GM19455 (cell line): ENCODE data around the gene POMC.
"Not testable (repeated sequence)": the region's sequence is repeated elsewhere in the genome, so short reads cannot be mapped to it uniquely, and the experiment has no call there.

Experiments used
- ATAC-seq: cut with Tn5 transposase; IDR thresholded peaks from one replicate; pipeline ENCODE4 v1.9.1; 2021; ENCODE audit not compliant: unreplicated experiment

The POMC gene

DNA sequence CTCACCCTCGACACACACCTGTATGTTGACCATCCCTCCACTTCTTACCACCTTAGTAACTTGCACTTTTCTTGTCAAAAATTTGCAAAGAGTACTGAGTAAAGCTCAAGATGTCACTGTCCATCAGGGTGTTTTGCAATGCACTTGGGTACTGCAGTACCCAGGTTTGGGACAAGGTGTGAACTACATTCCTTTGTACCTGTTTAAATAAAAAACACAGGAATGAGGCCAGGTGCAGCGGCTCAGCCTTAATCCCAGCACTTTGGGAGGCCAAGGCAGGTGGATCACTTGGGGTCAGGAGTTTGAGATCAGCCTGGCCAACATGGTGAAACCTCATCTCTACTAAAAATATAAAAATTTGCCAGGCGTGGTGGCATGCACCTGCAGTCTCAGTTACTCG is 27.8 kb downstream of the POMC start:
- not testable (repeated sequence) for ATAC-seq

DNA sequence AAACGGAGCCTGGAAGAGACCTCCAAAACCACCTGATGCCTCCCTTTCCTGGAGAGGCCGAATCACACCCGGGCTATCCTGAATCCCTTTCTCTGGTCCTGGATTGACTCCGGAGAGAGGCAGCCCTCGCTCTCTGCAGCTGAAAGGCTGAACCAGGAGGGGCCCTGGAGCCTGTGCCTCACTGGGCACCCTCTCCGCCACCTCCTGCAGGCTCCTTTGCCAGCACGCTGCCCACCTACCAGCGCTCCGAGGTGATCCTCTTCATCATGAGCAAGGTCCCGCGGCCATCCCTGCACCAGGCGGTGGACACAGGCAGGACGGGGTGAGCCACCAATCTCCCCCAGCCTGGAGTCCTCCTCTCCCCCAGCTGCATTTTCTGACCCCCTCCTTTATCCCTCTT is 35.7 kb downstream of the POMC start:
- ATAC-seq, result no peak

DNA sequence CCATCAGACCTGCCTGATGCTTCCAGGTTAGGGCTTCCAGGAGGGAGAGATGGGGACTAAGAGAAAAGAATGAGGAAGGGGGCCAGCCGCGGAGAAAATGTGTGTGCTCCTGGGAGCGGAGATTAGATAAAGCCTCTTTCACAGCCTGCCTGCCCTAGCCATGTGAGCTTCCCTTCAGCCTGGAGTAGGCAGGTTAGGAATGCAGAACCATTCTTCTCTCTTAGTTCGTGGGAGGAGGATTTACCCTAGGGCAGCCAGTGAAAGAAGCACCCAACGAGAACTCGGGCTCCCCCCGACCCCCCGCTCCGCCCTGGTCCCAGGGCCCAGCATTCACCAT is 36.1 kb downstream of the POMC start:
- ATAC-seq, result no peak

DNA sequence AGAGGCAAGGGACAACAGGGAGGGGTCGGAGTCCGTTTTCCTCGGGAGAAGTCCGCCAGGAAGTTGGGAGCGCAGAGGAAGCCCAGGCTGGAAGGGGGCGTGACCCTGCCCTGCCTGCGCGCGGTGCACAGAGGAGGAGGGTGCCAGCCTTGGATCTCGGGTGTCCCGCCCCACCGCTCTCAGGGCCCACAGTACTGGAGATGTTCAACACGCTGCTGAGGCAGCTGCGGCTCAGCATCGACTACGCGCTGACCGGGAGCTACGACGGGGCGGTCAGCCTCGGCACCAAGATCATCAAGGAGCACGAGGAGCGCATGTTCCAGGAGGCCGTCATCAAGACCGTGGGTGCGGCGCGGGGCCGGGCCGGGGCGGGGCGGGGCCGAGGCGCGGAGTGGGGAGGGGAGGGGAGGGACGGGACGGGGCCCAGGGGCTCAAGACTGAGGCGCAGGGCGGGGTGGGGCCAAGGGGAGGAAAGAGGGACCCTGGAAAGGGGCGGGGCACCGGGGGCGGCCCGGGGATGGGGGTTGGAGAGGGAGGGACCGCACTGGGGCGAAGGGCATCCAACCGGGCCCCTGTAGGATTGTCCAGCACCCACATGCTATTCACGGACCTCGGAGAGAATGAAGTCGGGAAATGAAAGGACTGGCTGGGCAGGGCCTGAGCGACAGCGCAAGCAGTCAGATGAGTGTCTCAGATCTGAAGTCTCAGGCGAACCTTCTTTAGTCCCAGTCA is 36.6 kb downstream of the POMC start:
- no peak for ATAC-seq

DNA sequence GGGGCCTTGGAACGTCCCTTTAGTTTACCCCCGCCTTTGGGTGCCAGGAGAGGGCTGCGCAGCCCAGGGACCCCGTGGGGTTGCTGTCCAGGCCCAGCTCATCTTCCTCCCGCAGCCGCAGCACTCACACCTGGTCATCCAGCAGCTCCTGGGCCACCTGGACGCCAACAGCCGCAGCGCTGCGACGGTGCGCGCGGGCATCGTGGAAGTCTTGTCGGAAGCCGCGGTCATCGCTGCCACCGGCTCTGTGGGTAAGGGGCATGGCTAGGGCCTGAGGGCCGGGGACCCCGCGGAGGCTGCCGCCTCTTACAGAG is 37.2 kb downstream of the POMC start:
- ATAC-seq, result no peak

DNA sequence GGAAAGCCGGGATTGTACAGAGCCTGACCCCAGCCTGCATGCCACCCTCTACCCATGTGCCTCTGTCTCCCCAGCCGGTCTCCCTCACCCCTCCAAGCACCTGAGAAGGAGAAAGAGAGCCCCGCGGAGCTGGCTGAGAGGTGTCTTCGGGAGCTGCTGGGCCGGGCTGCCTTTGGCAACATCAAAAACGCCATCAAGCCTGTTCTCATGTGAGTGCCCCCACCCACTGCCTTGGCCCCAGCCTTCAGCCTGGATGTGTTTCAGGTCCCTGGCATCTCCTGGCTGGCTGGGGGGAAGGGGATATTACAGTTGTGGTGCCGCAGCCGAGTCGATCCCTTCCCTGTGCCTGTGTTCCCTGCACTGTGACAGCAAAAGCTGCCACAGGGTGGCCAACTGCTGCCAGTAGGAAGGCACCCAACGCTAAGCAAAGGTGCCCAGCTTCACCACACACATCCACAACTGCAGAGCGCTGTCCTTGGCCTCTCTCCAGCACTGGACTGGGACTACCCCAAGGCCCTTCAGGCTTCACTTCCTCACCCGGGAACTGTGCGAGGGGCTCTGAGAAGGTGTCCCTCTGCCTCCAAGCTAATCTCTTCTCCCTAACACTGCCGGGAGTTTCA is 38.4 kb downstream of the POMC start:
- no peak for ATAC-seq

DNA sequence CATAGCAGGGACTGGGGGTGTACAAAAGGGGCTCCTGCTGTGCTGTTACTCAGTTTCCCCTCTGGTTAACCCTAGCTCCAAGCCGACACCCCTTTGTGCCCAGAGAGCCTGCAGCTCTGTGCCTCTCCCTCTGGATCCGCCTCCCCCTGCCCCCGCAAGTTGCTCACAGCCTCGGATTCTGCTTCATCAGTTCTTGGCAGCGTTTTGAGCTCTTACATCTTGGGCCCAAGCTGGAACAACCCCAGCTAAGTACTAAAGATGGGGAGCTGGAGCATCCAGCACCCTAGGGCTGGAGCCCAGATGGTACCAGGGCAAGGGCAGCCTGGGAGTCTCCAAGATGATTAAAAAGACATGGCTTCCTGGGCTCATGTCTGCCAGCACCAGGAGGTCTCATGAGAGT is 40.7 kb downstream of the POMC start:
- no peak for ATAC-seq

DNA sequence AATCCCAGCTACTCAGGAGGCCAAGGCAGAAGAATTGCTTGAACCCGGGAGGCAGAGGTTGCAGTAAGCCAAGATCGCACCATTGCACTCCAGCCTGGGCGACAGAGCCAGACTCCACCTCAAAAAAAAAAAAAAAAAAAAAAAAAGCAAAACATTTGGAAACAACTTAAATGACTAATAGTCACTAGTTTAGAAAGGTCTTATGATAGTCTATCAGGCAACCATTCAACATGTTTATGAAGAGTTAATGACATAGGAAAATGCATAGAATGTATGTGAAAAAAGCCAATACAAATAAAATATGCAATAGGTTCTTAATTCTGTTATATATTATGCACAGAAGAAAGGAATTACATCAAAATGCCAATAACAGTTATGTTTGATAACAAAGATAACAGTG is 41.3 kb downstream of the POMC start:
- not testable (repeated sequence) for ATAC-seq

DNA sequence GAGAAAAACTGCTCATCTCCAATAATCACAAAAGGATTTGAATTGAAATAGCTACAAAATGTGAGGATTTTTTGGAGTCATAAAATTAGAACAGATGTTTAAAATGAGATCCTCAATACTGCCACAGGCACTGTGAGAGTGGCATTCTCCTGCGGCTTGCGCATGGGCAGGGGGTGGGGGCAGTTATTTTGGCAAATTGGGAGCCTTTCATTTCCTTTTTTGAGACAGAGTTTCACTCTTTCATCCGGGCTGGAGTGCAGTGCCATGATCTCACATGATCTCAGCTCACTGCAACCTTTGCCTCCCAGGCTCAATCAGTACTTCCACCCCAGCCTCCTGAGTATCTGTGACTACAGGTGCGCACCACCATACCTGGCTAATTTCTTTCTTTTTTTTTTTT is 42.4 kb downstream of the POMC start:
- no peak for ATAC-seq

DNA sequence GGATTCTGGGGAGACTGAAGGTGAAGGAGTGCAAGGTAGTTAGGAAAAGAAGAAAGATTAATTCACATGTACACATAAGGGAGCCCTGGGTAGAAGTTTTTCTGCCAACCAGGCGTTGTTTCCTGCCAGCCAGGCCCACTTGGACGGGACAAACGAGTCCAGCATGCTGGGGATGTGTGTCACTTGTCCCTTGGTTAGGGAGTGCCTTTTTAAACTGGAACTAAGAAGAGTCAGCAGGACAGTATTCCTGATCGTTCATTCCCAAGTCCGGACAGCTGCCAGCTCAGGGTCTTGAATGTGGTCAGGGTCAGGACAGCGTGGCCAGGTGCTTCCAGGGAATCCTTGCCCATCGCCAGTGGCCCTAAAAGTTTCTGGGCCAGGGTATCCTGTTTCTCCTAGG is 43.2 kb downstream of the POMC start:
- ATAC-seq, result no peak

DNA sequence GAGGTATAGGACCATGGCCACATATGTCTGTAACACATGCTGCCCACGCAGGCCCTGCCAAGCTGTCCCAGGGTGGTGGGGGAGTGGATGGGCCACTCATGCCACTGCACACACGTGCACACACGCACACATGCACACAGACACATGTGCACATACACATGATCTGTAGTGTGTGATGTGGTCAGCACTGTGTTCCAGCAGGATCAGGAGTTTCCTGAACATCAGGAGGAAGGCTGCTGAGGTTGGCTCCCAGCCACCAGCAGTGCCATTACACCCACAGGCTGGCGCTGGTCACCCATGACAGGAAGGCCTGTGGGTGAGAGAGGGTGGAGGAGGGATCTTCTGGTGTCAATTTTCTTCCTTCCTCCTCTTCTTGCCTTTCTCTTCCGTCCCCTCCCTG is 44.7 kb downstream of the POMC start:
- ATAC-seq, result no peak

DNA sequence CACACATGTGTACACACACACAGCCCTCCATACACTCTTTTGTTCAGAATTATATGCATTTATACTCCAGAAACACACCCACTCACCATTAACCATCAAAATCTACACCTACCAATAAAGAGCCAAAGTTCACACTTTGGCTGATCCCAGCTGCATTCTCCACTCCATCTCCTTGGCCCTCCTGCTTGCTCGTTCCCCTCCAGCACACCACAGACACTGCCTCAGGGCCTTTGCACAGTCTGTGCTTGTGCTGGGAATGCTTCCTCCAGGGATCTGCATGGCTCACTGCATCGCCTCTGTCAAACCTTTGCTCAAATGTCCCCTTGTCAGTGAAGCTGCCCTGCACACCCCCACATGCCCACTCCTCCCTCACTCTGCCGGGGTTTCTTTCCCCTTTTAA is 46.0 kb downstream of the POMC start:
- ATAC-seq, result no peak

DNA sequence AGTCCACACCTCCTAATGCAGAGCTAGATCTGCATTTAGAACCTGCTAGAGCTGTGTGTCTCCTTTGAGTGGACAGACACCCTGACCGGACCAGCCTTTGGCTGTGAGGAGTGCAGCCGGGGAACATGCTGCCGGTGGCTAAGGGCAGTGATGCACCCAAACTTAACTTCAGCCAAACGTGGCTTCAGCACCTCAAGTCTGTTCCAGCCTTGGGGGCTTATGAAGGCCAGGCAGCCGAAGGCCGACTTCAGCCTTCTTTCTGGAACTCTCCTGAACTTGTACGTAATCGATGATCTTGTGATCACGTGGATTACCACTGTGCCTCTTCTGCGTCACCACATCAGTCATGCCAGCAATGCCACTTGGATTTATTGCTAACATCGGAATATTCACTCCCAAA is 49.1 kb downstream of the POMC start:
- no peak for ATAC-seq

DNA sequence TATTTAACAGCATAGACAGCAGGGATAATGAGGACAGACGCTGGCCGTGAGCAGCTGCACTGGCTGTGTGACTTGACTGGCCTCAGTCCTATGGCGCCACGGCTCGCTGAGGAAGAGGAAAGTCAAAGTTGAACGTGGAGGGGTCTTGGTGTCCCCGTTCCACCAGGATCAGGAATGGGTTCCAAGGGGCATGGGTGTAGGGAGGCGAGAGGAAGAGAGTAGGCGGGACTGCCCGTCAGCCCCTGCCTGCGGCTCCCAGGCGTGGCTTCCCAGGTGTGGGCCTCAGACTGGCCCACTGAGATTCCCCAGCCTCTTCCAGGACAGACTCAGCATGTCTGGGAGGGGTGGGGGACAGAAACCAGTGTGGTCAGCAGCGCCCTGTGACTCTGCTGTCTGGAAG is 51.4 kb downstream of the POMC start:
- ATAC-seq, result no peak

DNA sequence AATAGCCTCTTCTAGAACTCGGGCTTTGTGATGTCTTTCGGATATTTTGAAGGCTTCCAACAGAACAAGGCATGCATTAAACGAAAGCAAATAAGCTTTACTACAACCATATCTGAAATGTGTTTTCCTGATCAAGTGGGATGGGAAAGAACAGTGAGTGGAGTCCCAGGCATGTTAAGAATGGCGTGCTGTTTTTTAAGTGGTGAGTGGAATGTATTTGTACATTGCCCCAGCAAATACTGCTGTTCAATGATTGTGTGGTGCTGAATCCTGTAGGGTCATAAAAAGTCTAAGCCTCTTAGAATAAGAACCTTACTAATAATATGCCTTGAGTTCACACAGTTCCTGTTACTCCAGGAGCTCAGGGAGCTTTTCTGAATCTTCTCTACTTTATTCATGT is 52.5 kb downstream of the POMC start:
- ATAC-seq, result no peak

DNA sequence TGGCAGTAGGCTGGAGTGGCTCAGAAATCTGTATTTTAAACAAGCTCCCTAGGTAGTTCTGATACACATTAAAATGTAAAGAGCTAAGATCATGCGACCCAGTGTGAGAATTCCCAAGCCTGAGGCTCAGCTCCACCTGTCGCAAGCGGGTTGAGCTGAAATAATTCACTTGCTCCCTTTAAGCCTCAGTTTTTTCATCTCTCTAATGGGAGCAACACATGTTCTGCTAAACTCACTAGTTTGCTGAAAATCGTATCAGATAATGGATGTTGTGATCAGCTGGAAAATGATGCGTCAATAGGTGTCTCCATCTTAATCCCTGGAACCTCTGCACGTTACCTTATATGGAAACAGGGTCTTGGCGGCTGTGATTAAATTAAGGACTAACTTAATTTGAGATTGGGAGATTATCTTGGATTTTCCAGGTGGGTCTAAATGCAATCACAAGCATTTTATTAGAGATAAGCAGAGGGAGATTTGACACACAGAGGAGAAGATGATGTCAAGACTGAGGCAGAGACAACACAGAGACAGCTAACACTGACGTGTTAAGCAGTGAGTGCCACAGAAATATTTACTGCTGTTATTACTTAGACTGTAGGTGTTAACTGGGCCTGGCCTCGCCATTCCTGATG is 53.0 kb downstream of the POMC start:
- ATAC-seq, result no peak

DNA sequence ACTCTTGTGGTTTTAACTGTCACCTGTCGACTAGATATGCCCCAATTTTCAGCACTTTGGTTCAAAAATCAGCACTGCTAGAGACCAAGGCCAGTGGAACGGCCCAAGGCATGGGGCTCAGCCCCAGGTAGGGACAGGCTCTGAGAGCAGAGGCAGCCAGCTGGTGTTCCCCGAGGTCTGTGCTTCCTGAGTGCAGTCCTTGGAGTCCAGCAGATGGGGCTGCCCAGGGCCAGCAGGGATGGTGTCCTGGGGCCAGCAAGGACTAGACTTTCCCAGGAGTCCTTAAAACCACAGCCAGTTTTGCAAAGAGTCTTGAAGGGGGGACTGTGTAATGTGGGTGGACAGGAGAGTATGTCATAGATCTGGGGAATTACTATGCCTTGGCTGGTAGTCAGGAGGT is 56.3 kb downstream of the POMC start:
- ATAC-seq, result no peak
